Measurements from ENCODE around the gene ASNS. TPM values are rescaled to one million over a fixed set of nuclear protein-coding genes. Genes with fewer than 3 reads are reported as not detected.
"Not testable (repeated sequence)": the region's sequence is repeated elsewhere in the genome, so short reads cannot be mapped to it uniquely, and the experiment has no call there.

Gene ASNS
- total RNA-seq, 1 donor from 2014 or later, result 161 TPM

- no peak overlapping the region for H3K4me3 ChIP-seq (ENCODE audit: low read depth, low read length)
- FAIRE-seq (no peak), DNase-seq (ENCODE audit: low read depth) (no peak)
- no peaks in the 10 kb centered on the region for H3K27me3 ChIP-seq (ENCODE audit: control insufficient read depth, insufficient read depth, low read length)
- no peak for TF ChIP-seq CTCF (IDR thresholded peaks at IDR 0.05; ENCODE audit: insufficient read depth, low read length, severe bottlenecking)
- H3K36me3 ChIP-seq (ENCODE audit: control insufficient read depth, insufficient read depth, low read length), result peaks cover 22% of the 10 kb centered on the region
Observed at GRCh38 chr7:97857544-97857943, 14.7 kb downstream of the ASNS start.

DNA sequence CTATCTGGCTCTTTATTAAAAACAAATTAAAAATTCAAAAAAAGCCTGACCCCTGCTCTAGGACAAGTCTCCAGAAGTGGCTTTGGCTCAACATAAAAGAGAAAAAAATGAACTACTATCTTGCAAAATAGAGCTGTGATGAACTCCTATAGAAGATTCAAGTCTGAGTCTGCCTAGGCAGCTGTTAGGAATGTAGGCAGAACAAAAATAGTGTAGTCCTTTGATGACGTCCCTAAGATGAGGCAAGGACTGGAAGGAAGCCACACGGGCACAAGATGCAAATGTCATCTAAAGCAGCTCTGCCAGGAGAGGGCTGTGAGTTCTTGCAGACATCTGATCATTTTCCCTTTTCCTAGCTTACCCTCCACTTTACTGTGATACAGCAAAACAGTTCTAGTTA, 20.5 kb downstream of the ASNS start:
- DNase-seq (ENCODE audit: low read depth) (peak; percentile 5), FAIRE-seq (peak; percentile 85)
- H3K36me3 ChIP-seq (ENCODE audit: control insufficient read depth, insufficient read depth, low read length), result peaks cover 13% of the 10 kb centered on the region

GRCh38 chr7:97850262-97851031, 21.8 kb downstream of the ASNS start:
- not testable (repeated sequence) for DNase-seq (ENCODE audit: low read depth); H3K4me3 ChIP-seq (ENCODE audit: low read depth, low read length); H3K27me3 ChIP-seq (ENCODE audit: control insufficient read depth, insufficient read depth, low read length); FAIRE-seq
- peaks cover 10% of the 10 kb centered on the region for H3K36me3 ChIP-seq (ENCODE audit: control insufficient read depth, insufficient read depth, low read length)

More for the DNA sequence above, 20.5 kb downstream of the ASNS start:
- no peak for TF ChIP-seq CTCF (IDR thresholded peaks at IDR 0.05; ENCODE audit: insufficient read depth, low read length, severe bottlenecking)
- Histone ChIP-seq H3K4me3 (ENCODE audit: low read depth, low read length) (no peak overlapping the region), H3K27me3 (ENCODE audit: control insufficient read depth, insufficient read depth, low read length) (no peaks in the 10 kb centered on the region)

DNA sequence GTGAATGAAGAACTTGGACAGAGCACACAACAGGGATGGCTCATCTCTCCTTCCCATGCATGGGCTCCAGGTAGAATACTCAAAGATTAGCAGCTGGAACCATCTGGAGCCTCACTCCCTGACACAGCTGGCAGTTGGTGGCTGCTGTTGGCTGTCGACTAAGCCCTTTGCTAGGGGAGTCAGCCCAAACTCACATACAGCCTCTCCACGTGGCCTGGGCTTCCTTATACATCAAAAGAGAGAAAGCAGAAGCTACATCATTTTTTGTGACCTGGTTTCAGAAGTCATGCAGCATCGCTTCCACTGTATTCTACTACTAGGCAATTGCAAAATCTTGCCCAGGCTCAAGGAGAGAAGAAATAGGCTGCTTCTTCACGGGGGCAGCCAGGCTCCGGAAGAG, 24.4 kb downstream of the ASNS start:
- H3K4me3 ChIP-seq (ENCODE audit: low read depth, low read length), result no peak overlapping the region
- DNase-seq (ENCODE audit: low read depth) (no peak), FAIRE-seq (no peak)
- TF ChIP-seq CTCF (IDR thresholded peaks at IDR 0.05; ENCODE audit: insufficient read depth, low read length, severe bottlenecking), result no peak
- H3K36me3 ChIP-seq (ENCODE audit: control insufficient read depth, insufficient read depth, low read length), result no peaks in the 10 kb centered on the region
- no peaks in the 10 kb centered on the region for H3K27me3 ChIP-seq (ENCODE audit: control insufficient read depth, insufficient read depth, low read length)

DNA sequence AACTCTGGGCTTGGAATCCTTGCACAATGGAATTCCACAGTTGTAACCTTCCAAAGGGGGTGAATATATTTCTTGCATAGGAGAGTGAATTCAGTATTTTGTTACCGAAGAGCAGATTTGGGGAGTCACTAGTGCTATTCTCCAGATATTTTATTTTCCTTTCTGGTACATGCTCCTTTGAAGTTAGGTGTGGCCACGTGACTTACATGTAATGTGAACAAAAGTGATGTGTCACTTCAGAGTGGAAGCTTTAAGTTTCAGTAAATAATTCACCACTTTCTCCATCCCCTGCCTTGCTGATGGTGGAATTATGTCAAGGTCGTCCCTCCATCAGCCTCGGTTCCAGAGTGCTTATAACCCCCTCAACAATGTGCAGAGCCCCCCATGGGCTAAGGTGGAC, 25.3 kb downstream of the ASNS start:
- Histone ChIP-seq H3K27me3 (ENCODE audit: control insufficient read depth, insufficient read depth, low read length) (no peaks in the 10 kb centered on the region), H3K36me3 (ENCODE audit: control insufficient read depth, insufficient read depth, low read length) (no peaks in the 10 kb centered on the region), H3K4me3 (ENCODE audit: low read depth, low read length) (no peak overlapping the region)
- FAIRE-seq (no peak), DNase-seq (ENCODE audit: low read depth) (no peak)
- TF ChIP-seq CTCF (IDR thresholded peaks at IDR 0.05; ENCODE audit: insufficient read depth, low read length, severe bottlenecking), result no peak

DNA sequence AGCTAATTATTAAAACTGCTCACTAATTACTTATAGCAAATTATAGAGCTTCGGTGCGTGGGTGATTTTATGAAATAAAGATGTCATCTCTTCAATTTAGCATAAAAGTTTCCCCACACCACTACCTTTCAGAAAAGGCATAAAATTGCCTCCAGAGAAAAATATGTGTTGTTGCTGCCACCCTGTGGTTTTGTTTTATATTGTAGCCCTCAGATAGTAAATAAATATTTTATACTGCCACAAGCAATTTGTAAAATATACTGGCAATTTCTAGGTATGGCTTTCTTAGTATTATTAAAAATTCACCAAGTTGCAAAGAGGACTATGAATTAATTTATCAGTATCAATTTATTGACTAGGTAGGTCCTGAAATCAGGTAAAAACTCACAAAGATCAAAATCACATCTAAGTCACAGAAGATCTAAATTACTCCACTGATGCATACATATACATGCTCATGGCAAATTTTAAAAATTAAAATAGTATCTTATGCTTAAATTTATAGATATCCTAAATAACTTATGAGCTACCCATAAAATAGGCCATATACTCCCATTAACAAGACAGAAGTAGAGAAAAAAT, 26.5 kb downstream of the ASNS start:
- Histone ChIP-seq H3K4me3 (ENCODE audit: low read depth, low read length) (no peak overlapping the region), H3K36me3 (ENCODE audit: control insufficient read depth, insufficient read depth, low read length) (no peaks in the 10 kb centered on the region), H3K27me3 (ENCODE audit: control insufficient read depth, insufficient read depth, low read length) (no peaks in the 10 kb centered on the region)
- TF ChIP-seq CTCF (IDR thresholded peaks at IDR 0.05; ENCODE audit: insufficient read depth, low read length, severe bottlenecking), result peak; percentile 22
- DNase-seq (ENCODE audit: low read depth) (peak; percentile 25), FAIRE-seq (no peak)

All from bronchial epithelial cell (primary cell).